ENCODE measurements around the gene ATP1A3.
"Not testable (repeated sequence)": the region's sequence is repeated elsewhere in the genome, so short reads cannot be mapped to it uniquely, and the experiment has no call there.

The ATP1A3 gene

GRCh38 chr19:42010245-42011126 lies 16.5 kb upstream of the ATP1A3 start:
- DNase-seq (ENCODE audit: low read depth): no peak

GRCh38 chr19:42006569-42006968 lies 12.5 kb upstream of the ATP1A3 start:
- no peak for DNase-seq (ENCODE audit: low read depth)

- no peak for DNase-seq (ENCODE audit: low read depth)
These were observed 11.5 kb upstream of the ATP1A3 start for GRCh38 chr19:42005504-42005903.

- DNase-seq (ENCODE audit: low read depth): no peak
These were observed 9.7 kb upstream of the ATP1A3 start for GRCh38 chr19:42003506-42004294.

GRCh38 chr19:41999878-42000208 lies 5.8 kb upstream of the ATP1A3 start:
- DNase-seq (ENCODE audit: low read depth): no peak

GRCh38 chr19:41999071-41999877 lies 5.2 kb upstream of the ATP1A3 start:
- DNase-seq (ENCODE audit: low read depth): no peak

- no peak for DNase-seq (ENCODE audit: low read depth)
These were observed 4.4 kb upstream of the ATP1A3 start for GRCh38 chr19:41998246-41999020.

- DNase-seq (ENCODE audit: low read depth): no peak
These were observed 3.8 kb upstream of the ATP1A3 start for GRCh38 chr19:41997851-41998229.

- DNase-seq (ENCODE audit: low read depth): no peak
These were observed 3.3 kb upstream of the ATP1A3 start for GRCh38 chr19:41997121-41997850.

GRCh38 chr19:41995959-41996797 lies 2.1 kb upstream of the ATP1A3 start:
- DNase-seq (ENCODE audit: low read depth): no peak

- no peak for DNase-seq (ENCODE audit: low read depth)
These were observed 1.2 kb upstream of the ATP1A3 start for GRCh38 chr19:41994994-41995958.

GRCh38 chr19:41994521-41994971 lies 516 bp upstream of the ATP1A3 start:
- DNase-seq (ENCODE audit: low read depth): no peak

GRCh38 chr19:41991925-41992569 lies 2.0 kb downstream of the ATP1A3 start:
- DNase-seq (ENCODE audit: low read depth): not testable (repeated sequence)

- DNase-seq (ENCODE audit: low read depth): no peak
These were observed 3.0 kb downstream of the ATP1A3 start for GRCh38 chr19:41991025-41991424.

GRCh38 chr19:41990615-41991014 lies 3.4 kb downstream of the ATP1A3 start:
- no peak for DNase-seq (ENCODE audit: low read depth)

- DNase-seq (ENCODE audit: low read depth): no peak
These were observed 4.0 kb downstream of the ATP1A3 start for GRCh38 chr19:41990028-41990427.

GRCh38 chr19:41988947-41989346 lies 5.1 kb downstream of the ATP1A3 start:
- DNase-seq (ENCODE audit: low read depth): no peak

- DNase-seq (ENCODE audit: low read depth): no peak
These were observed 6.7 kb downstream of the ATP1A3 start for GRCh38 chr19:41987141-41987860.
